Body of pancreas (tissue), 4 donors: ENCODE results near the gene AJUBA.

Experiments used
- CTCF ChIP-seq, 7 experiments: fragments of 450-650 bp in 4 of 7; fragments of 200-600 bp in 3 of 7; sonication (generic) in 3 of 7; IDR thresholded peaks; one replicate each; pipeline ENCODE4 v1.5.1; 2016 to 2019; ENCODE audit warnings: antibody characterized with exemption in 7 of 7
- POLR2A ChIP-seq, 3 donors: fragments of 450-650 bp; IDR thresholded peaks; one replicate each; pipeline ENCODE4 v1.6.1; 2016; ENCODE audit warnings: antibody characterized with exemption in 3 of 3, mild to moderate bottlenecking in 2 of 3

GRCh38 chr14:23020143-23021128 is 38.1 kb upstream of the AJUBA start:
- TF ChIP-seq CTCF (IDR thresholded peaks at IDR 0.05) (no peak), POLR2A (IDR thresholded peaks at IDR 0.05) (no peak)
